Naive thymus-derived CD4-positive, alpha-beta T cell (primary cell): ENCODE measurements around the gene SFI1. TPM values are rescaled to one million over a fixed set of nuclear protein-coding genes. Genes with fewer than 3 reads are reported as not detected.

Source experiments
- ATAC-seq: fragments of 150-1000 bp; cut with Tn5 transposase; 2 replicates; pipeline ENCODE4 v1.10.0; 2021; ENCODE audit warnings: mild to moderate bottlenecking, moderate library complexity
- CTCF ChIA-PET: fragments of 350-600 bp; sonication (Branson Sonifier 250); formaldehyde crosslinking; loops from one replicate; lab custom pipeline; 2021; ENCODE audit warnings: antibody characterized with exemption; lab: Charles Lee
- POLR2A ChIA-PET: fragments of 350-600 bp; sonication (Branson Sonifier 250); formaldehyde crosslinking; loops from one replicate; lab custom pipeline; 2021; ENCODE audit warnings: antibody characterized with exemption, inconsistent platforms; lab: Charles Lee
- DNase-seq, 9 donors: peaks; one replicate each; pipeline versions ENCODE4 v3.0.0 to v3.0.0-alpha.2; 2020 to 2022; ENCODE audit warnings: mixed read lengths in 1 of 9
- H3K27ac ChIP-seq: one replicate; pipeline ENCODE4 v1.7.0; 2013; ENCODE audit warnings: mild to moderate bottlenecking, low read depth, low read length, moderate library complexity
- H3K27me3 ChIP-seq, 2 donors: one replicate each; pipeline ENCODE4 v1.7.0; 2013; ENCODE audit warnings: low read length in 2 of 2, mild to moderate bottlenecking in 2 of 2, moderate library complexity in 2 of 2; ENCODE audit not compliant: control insufficient read depth in 2 of 2, insufficient read depth in 2 of 2
- H3K36me3 ChIP-seq, 3 experiments: 1 replicate in 2 of 3; 2 replicates in 1 of 3; pipeline ENCODE4 v1.7.0; 2013; ENCODE audit warnings: low read length in 3 of 3, mild to moderate bottlenecking in 3 of 3, moderate library complexity in 1 of 3; ENCODE audit not compliant: insufficient read depth in 3 of 3, control insufficient read depth in 2 of 3
- H3K4me1 ChIP-seq, 2 donors: one replicate each; pipeline ENCODE4 v1.7.0; 2013; ENCODE audit warnings: low read length in 2 of 2, mild to moderate bottlenecking in 2 of 2, moderate library complexity in 1 of 2; ENCODE audit not compliant: control insufficient read depth in 2 of 2, insufficient read depth in 2 of 2
- H3K4me3 ChIP-seq: 2 replicates; pipeline ENCODE4 v1.7.0; 2013; ENCODE audit warnings: mild to moderate bottlenecking, low read length
- H3K9me3 ChIP-seq, 3 experiments: 1 replicate in 2 of 3; 2 replicates in 1 of 3; pipeline ENCODE4 v1.7.0; 2013; ENCODE audit warnings: low read length in 3 of 3; ENCODE audit not compliant: control insufficient read depth in 2 of 3
- H3K27ac Mint-ChIP-seq, 9 donors: one replicate each; pipeline ENCODE4 v1.8.0; 2020 to 2022; ENCODE audit warnings: mixed read lengths in 9 of 9, mild to moderate bottlenecking in 8 of 9, moderate library complexity in 5 of 9, inconsistent platforms in 2 of 9
- H3K27me3 Mint-ChIP-seq, 5 donors: one replicate each; pipeline ENCODE4 v1.8.0; 2021 to 2022; ENCODE audit warnings: mixed read lengths in 5 of 5, mild to moderate bottlenecking in 1 of 5
- H3K36me3 Mint-ChIP-seq, 5 donors: one replicate each; pipeline ENCODE4 v1.8.0; 2020 to 2022; ENCODE audit warnings: mixed read lengths in 5 of 5, mild to moderate bottlenecking in 3 of 5, inconsistent platforms in 1 of 5
- H3K4me1 Mint-ChIP-seq, 7 donors: one replicate each; pipeline ENCODE4 v1.8.0; 2020 to 2022; ENCODE audit warnings: mixed read lengths in 7 of 7, mild to moderate bottlenecking in 3 of 7, inconsistent platforms in 1 of 7
- H3K4me3 Mint-ChIP-seq, 10 donors: one replicate each; pipeline ENCODE4 v1.8.0; 2020 to 2022; ENCODE audit warnings: mild to moderate bottlenecking in 10 of 10, mixed read lengths in 10 of 10, moderate library complexity in 6 of 10, inconsistent platforms in 2 of 10
- H3K9me3 Mint-ChIP-seq, 11 donors: one replicate each; pipeline ENCODE4 v1.8.0; 2020 to 2022; ENCODE audit warnings: mixed read lengths in 11 of 11, mild to moderate bottlenecking in 4 of 11, inconsistent platforms in 1 of 11, moderate library complexity in 1 of 11
- intact Hi-C, 2 donors: fragments of 100-400 bp; cut with micrococcal nuclease; formaldehyde crosslinking; loops; one replicate each; pipeline ENCODE4 v1.15.1; 2023
- polyA plus RNA-seq, 2 donors: library from polyadenylated mRNA; unstranded; fragments of 300-500 nt; fragmentation: Illumina TruSeq; gene quantifications; one replicate each; pipeline ENCODE4 v1.2.3, GENCODE V29; 2021
- total RNA-seq, 6 experiments: library from RNA in 5 of 6; stranded (reverse) in 5 of 6; gene quantifications; 1 replicate in 5 of 6; 2 replicates in 1 of 6; pipeline ENCODE4 v1.2.3 and lab custom pipeline; 2021 to 2026

SFI1 gene
- total and polyA plus RNA-seq, 7 experiments from 2014 or later = 25.9 to 359 (median 253) TPM

GRCh38 chr22:31583861-31584485, 87.6 kb downstream of the SFI1 start:
- H3K27ac Mint-ChIP-seq = peak overlapping the region; percentile 33 to 88 (median 64)
- ATAC-seq (no peak), DNase-seq (no peak)
- Histone ChIP-seq H3K36me3 (peaks cover 0 to 65% (median 26%) of the 10 kb centered on the region in 3 experiments), H3K9me3 (no peaks in the 10 kb centered on the region), H3K27me3 (no peaks in the 10 kb centered on the region), H3K4me3 (no peak overlapping the region), H3K27ac (peak overlapping the region; percentile 49), H3K4me1 (peaks cover 11 to 35% of the 10 kb centered on the region in 2 donors)
- peaks cover 0 to 55% (median 35%) of the 10 kb centered on the region in 5 donors for H3K36me3 Mint-ChIP-seq
- H3K4me1 Mint-ChIP-seq = peaks cover 26 to 49% (median 41%) of the 10 kb centered on the region in 7 donors
- intact Hi-C loops = loop anchor here in 1 of 2 donors (2.0 kb wide), 1 partner anchor 47 kb away; no protein-coding TSS in a partner anchor
- no peaks in the 10 kb centered on the region for H3K27me3 Mint-ChIP-seq
- peak overlapping the region in 6 of 10 donors; percentile 4 to 66 (median 46) for H3K4me3 Mint-ChIP-seq
- ChIA-PET POLR2A (interaction anchor here (1.2 to 1.3 kb wide), 2 partner anchors 13 to 78 kb away, joined by 4 to 6 read pairs; partner anchors contain the start of gene PISD), CTCF (interaction anchor here (1.2 kb wide), 1 partner anchor 78 kb away, joined by 3 read pairs; the partner anchor contains the start of gene PISD)
- no peaks in the 10 kb centered on the region for H3K9me3 Mint-ChIP-seq

GRCh38 chr22:31584804-31585160, 88.4 kb downstream of the SFI1 start:
- Histone ChIP-seq H3K27me3 (no peaks in the 10 kb centered on the region), H3K27ac (peak overlapping the region; percentile 49), H3K4me3 (no peak overlapping the region), H3K36me3 (peaks cover 0 to 67% (median 30%) of the 10 kb centered on the region in 3 experiments), H3K9me3 (no peaks in the 10 kb centered on the region), H3K4me1 (peaks cover 11 to 35% of the 10 kb centered on the region in 2 donors)
- Mint-ChIP-seq H3K36me3 (peaks cover 0 to 57% (median 41%) of the 10 kb centered on the region in 5 donors), H3K27me3 (no peaks in the 10 kb centered on the region), H3K4me3 (peak overlapping the region in 8 of 10 donors; percentile 14 to 66 (median 60)), H3K27ac (peak overlapping the region; percentile 33 to 88 (median 81)), H3K4me1 (peaks cover 26 to 48% (median 41%) of the 10 kb centered on the region in 7 donors), H3K9me3 (no peaks in the 10 kb centered on the region)
- POLR2A ChIA-PET = interaction anchor here (1.3 kb wide), 1 partner anchor 14 kb away, joined by 6 read pairs; no protein-coding TSS in a partner anchor
- peak; percentile 60 for ATAC-seq
- intact Hi-C loops = no loop called here
- CTCF ChIA-PET = interaction anchor here (1.1 to 1.6 kb wide), 2 partner anchors 28 to 45 kb away, joined by 3 read pairs; no protein-coding TSS in a partner anchor
- peak in 5 of 9 donors; percentile 19 to 40 (median 31) for DNase-seq

GRCh38 chr22:31585161-31585859, 89.0 kb downstream of the SFI1 start:
- H3K36me3 Mint-ChIP-seq = peaks cover 0 to 52% (median 36%) of the 10 kb centered on the region in 5 donors
- POLR2A ChIA-PET = interaction anchor here (1.3 kb wide), 1 partner anchor 15 kb away, joined by 6 read pairs; no protein-coding TSS in a partner anchor
- H3K4me3 Mint-ChIP-seq = peak overlapping the region; percentile 14 to 69 (median 65)
- no peak overlapping the region for H3K4me3 ChIP-seq
- peak overlapping the region; percentile 49 for H3K27ac ChIP-seq
- DNase-seq (peak in 1 of 9 donors; percentile 30), ATAC-seq (peak; percentile 42)
- H3K9me3 Mint-ChIP-seq = no peaks in the 10 kb centered on the region
- peaks cover 11 to 35% of the 10 kb centered on the region in 2 donors for H3K4me1 ChIP-seq
- H3K4me1 Mint-ChIP-seq = peaks cover 26 to 48% (median 41%) of the 10 kb centered on the region in 7 donors
- peak overlapping the region; percentile 30 to 97 (median 81) for H3K27ac Mint-ChIP-seq
- H3K27me3 Mint-ChIP-seq = no peaks in the 10 kb centered on the region
- intact Hi-C loops = no loop called here
- CTCF ChIA-PET = interaction anchor here (1.1 to 1.6 kb wide), 3 partner anchors 29 to 46 kb away, joined by 3 read pairs; no protein-coding TSS in a partner anchor
- no peaks in the 10 kb centered on the region for H3K27me3 ChIP-seq
- peaks cover 0 to 62% (median 30%) of the 10 kb centered on the region in 3 experiments for H3K36me3 ChIP-seq
- H3K9me3 ChIP-seq = no peaks in the 10 kb centered on the region

GRCh38 chr22:31586137-31586920, 90.0 kb downstream of the SFI1 start:
- ChIA-PET POLR2A (no interaction called here), CTCF (interaction anchor here (1.3 to 1.6 kb wide), 2 partner anchors 30 to 44 kb away, joined by 3 read pairs; no protein-coding TSS in a partner anchor)
- no peak for ATAC-seq
- peaks cover 0 to 53% (median 36%) of the 10 kb centered on the region in 5 donors for H3K36me3 Mint-ChIP-seq
- Histone ChIP-seq H3K27ac (peak overlapping the region; percentile 49), H3K4me3 (no peak overlapping the region), H3K27me3 (no peaks in the 10 kb centered on the region), H3K9me3 (no peaks in the 10 kb centered on the region), H3K4me1 (peaks cover 11 to 35% of the 10 kb centered on the region in 2 donors), H3K36me3 (peaks cover 0 to 53% (median 30%) of the 10 kb centered on the region in 3 experiments)
- H3K9me3 Mint-ChIP-seq = no peaks in the 10 kb centered on the region
- intact Hi-C loops = no loop called here
- peaks cover 26 to 48% (median 41%) of the 10 kb centered on the region in 7 donors for H3K4me1 Mint-ChIP-seq
- no peak for DNase-seq
- no peaks in the 10 kb centered on the region for H3K27me3 Mint-ChIP-seq
- H3K4me3 Mint-ChIP-seq = peak overlapping the region in 8 of 10 donors; percentile 15 to 66 (median 40)
- H3K27ac Mint-ChIP-seq = peak overlapping the region; percentile 18 to 97 (median 81)

GRCh38 chr22:31588970-31589675, 92.8 kb downstream of the SFI1 start:
- intact Hi-C loops = no loop called here
- no peaks in the 10 kb centered on the region for H3K9me3 ChIP-seq
- ChIA-PET CTCF (no interaction called here), POLR2A (no interaction called here)
- H3K4me1 Mint-ChIP-seq = peaks cover 15 to 29% (median 24%) of the 10 kb centered on the region in 7 donors
- no peaks in the 10 kb centered on the region for H3K27me3 Mint-ChIP-seq
- no peak overlapping the region for H3K4me3 ChIP-seq
- H3K9me3 Mint-ChIP-seq = no peaks in the 10 kb centered on the region
- no peak for ATAC-seq
- H3K36me3 Mint-ChIP-seq = peaks cover 0 to 43% (median 27%) of the 10 kb centered on the region in 5 donors
- peaks cover 11 to 26% of the 10 kb centered on the region in 2 donors for H3K4me1 ChIP-seq
- H3K4me3 Mint-ChIP-seq = no peak overlapping the region
- peaks cover 0 to 49% (median 24%) of the 10 kb centered on the region in 3 experiments for H3K36me3 ChIP-seq
- no peaks in the 10 kb centered on the region for H3K27me3 ChIP-seq
- H3K27ac ChIP-seq = no peak overlapping the region
- DNase-seq = no peak
- H3K27ac Mint-ChIP-seq = peak overlapping the region in 2 of 9 donors; percentile 23 to 32
